NB4 (cell line): Measurements from ENCODE around the gene ZNF697.

Experiments used
- CTCF ChIP-seq: IDR thresholded peaks from one replicate; pipeline ENCODE4 v1.5.1; 2012; ENCODE audit warnings: low read depth, low read length
- MAX ChIP-seq: IDR thresholded peaks from 2 replicates; pipeline ENCODE4 v1.6.1; 2011; ENCODE audit warnings: low read depth, low read length
- MYC ChIP-seq: IDR thresholded peaks from 2 replicates; pipeline ENCODE4 v1.6.1; 2011; ENCODE audit warnings: low read depth, low read length
- POLR2A ChIP-seq: IDR thresholded peaks from 2 replicates; pipeline ENCODE4 v1.6.1; 2011; ENCODE audit warnings: mild to moderate bottlenecking; ENCODE audit not compliant: insufficient read length; ENCODE audit errors: extremely low read depth

GRCh38 chr1:119637710-119638109 is 10.4 kb downstream of the ZNF697 start:
- TF ChIP-seq CTCF (no peak), POLR2A (no peak), MAX (no peak), MYC (no peak)
